Cardiac septum (tissue), 1 donor: ENCODE results near the gene TRAF3. TPM values are rescaled to one million over a fixed set of nuclear protein-coding genes. Genes with fewer than 3 reads are reported as not detected.
"Not testable (repeated sequence)": the region's sequence is repeated elsewhere in the genome, so short reads cannot be mapped to it uniquely, and the experiment has no call there.

Experiments
- DNase-seq: peaks from one replicate; pipeline ENCODE4 v3.0.0-alpha.2; 2020; ENCODE audit warnings: low spot score
- intact Hi-C: fragments of 100-400 bp; cut with DNase I; formaldehyde crosslinking; loops from one replicate; pipeline ENCODE4 v1.14.0; 2022
- total RNA-seq: library from RNA; stranded (reverse); fragmentation: NEBNext Ultra II Directional; extraction: Animal tissue kit (Norgen Biotek cat#: 25700); gene quantifications from one replicate; pipeline ENCODE4 v1.2.1, GENCODE V29; 2021
- donor health status: DM: no; HTN: no; CAD: no.

The TRAF3 gene
- total RNA-seq, 1 donor from 2014 or later, result 12.5 TPM

GRCh38 chr14:102925646-102926045 is 148.4 kb downstream of the TRAF3 start:
- DNase-seq, result no peak
- intact Hi-C loops, result no loop called here

GRCh38 chr14:102926104-102926503 is 148.9 kb downstream of the TRAF3 start:
- intact Hi-C loops, result no loop called here
- no peak for DNase-seq

- DNase-seq, result not testable (repeated sequence)
Observed at GRCh38 chr14:102926840-102927239, 149.6 kb downstream of the TRAF3 start.

GRCh38 chr14:102927346-102927877 is 150.2 kb downstream of the TRAF3 start:
- intact Hi-C loops, result no loop called here
- no peak for DNase-seq

More at GRCh38 chr14:102926840-102927239, 149.6 kb downstream of the TRAF3 start:
- intact Hi-C loops, result not testable (repeated sequence)

GRCh38 chr14:102927878-102928411 is 150.7 kb downstream of the TRAF3 start:
- intact Hi-C loops, result no loop called here

GRCh38 chr14:102928412-102929240 is 151.4 kb downstream of the TRAF3 start:
- DNase-seq, result no peak
- intact Hi-C loops, result no loop called here

More at GRCh38 chr14:102927878-102928411, 150.7 kb downstream of the TRAF3 start:
- DNase-seq, result no peak

GRCh38 chr14:102929241-102930137 is 152.2 kb downstream of the TRAF3 start:
- no peak for DNase-seq
- intact Hi-C loops, result no loop called here

GRCh38 chr14:102930138-102930752 is 153.0 kb downstream of the TRAF3 start:
- DNase-seq, result no peak
- intact Hi-C loops, result no loop called here

GRCh38 chr14:102930753-102931579 is 153.7 kb downstream of the TRAF3 start:
- no peak for DNase-seq
- intact Hi-C loops, result no loop called here

- no peak for DNase-seq
Observed at GRCh38 chr14:102931580-102932285, 154.5 kb downstream of the TRAF3 start.

GRCh38 chr14:102932484-102933248 is 155.4 kb downstream of the TRAF3 start:
- intact Hi-C loops, result no loop called here
- DNase-seq, result no peak

More at GRCh38 chr14:102931580-102932285, 154.5 kb downstream of the TRAF3 start:
- intact Hi-C loops, result no loop called here

- no peak for DNase-seq
- intact Hi-C loops, result no loop called here
Observed at GRCh38 chr14:102933618-102934231, 156.5 kb downstream of the TRAF3 start.

GRCh38 chr14:102935756-102936155 is 158.5 kb downstream of the TRAF3 start:
- intact Hi-C loops, result no loop called here
- no peak for DNase-seq

- intact Hi-C loops, result no loop called here
- no peak for DNase-seq
Observed at GRCh38 chr14:102937331-102938175, 160.3 kb downstream of the TRAF3 start.

GRCh38 chr14:102938191-102938590 is 160.9 kb downstream of the TRAF3 start:
- DNase-seq, result no peak
- intact Hi-C loops, result no loop called here

GRCh38 chr14:102939329-102939728 is 162.1 kb downstream of the TRAF3 start:
- DNase-seq, result no peak
- intact Hi-C loops, result no loop called here
